CD14-positive monocyte (primary cell): ENCODE data around the gene MAGEB17. TPM values are rescaled to one million over a fixed set of nuclear protein-coding genes. Genes with fewer than 3 reads are reported as not detected.

Source experiments
- DNase-seq, 3 donors: peaks; one replicate each; pipeline ENCODE4 v3.0.0-alpha.2; 2011 to 2022
- H2AFZ ChIP-seq: 2 replicates; pipeline ENCODE4 v1.6.0; 2012; ENCODE audit warnings: mild to moderate bottlenecking, low read depth, low read length, inconsistent platforms; ENCODE audit not compliant: insufficient read depth, poor library complexity, severe bottlenecking
- H3K27ac ChIP-seq, 2 donors: 1 replicate in 1 of 2; 2 replicates in 1 of 2; pipeline ENCODE4 v1.5.1; 2012 to 2013; ENCODE audit warnings: low read length in 2 of 2, control low read depth in 1 of 2, inconsistent platforms in 1 of 2, low read depth in 1 of 2, mild to moderate bottlenecking in 1 of 2
- H3K27me3 ChIP-seq, 2 donors: one replicate each; pipeline versions ENCODE4 v1.6.0 to v1.6.1; 2011 to 2013; ENCODE audit warnings: low read length in 2 of 2; ENCODE audit not compliant: control insufficient read depth in 2 of 2, insufficient read depth in 2 of 2
- H3K36me3 ChIP-seq, 2 donors: replicated peaks in 1 of 2; 1 replicate in 1 of 2; 2 replicates in 1 of 2; pipeline versions ENCODE4 v1.5.1 to v1.6.1; 2012 to 2013; ENCODE audit warnings: low read length in 2 of 2, control low read depth in 1 of 2, inconsistent platforms in 1 of 2, mild to moderate bottlenecking in 1 of 2; ENCODE audit not compliant: insufficient read depth in 2 of 2, control insufficient read depth in 1 of 2
- H3K4me1 ChIP-seq, 2 donors: 1 replicate in 1 of 2; 2 replicates in 1 of 2; pipeline versions ENCODE4 v1.5.1 to v1.6.1; 2012 to 2013; ENCODE audit warnings: low read length in 2 of 2, control low read depth in 1 of 2, inconsistent platforms in 1 of 2, mild to moderate bottlenecking in 1 of 2, moderate library complexity in 1 of 2; ENCODE audit not compliant: insufficient read depth in 2 of 2, control insufficient read depth in 1 of 2
- H3K4me2 ChIP-seq: replicated peaks from 2 replicates; pipeline ENCODE3; 2012; ENCODE audit warnings: low read length, moderate library complexity, mild to moderate bottlenecking; ENCODE audit not compliant: poor library complexity, severe bottlenecking; ENCODE audit errors: extremely low read depth
- H3K4me3 ChIP-seq, 3 experiments: fragments of 200-600 bp in 1 of 3; sonication (generic) in 1 of 3; replicated peaks in 1 of 3; 1 replicate in 2 of 3; 2 replicates in 1 of 3; pipeline ENCODE4 v1.5.1; 2011 to 2013; ENCODE audit warnings: low read length in 3 of 3, mild to moderate bottlenecking in 3 of 3, control low read depth in 2 of 3, low read depth in 2 of 3, inconsistent platforms in 1 of 3, moderate library complexity in 1 of 3
- H3K79me2 ChIP-seq: 2 replicates; pipeline ENCODE4 v1.6.0; 2012; ENCODE audit warnings: mild to moderate bottlenecking, control low read depth, inconsistent platforms, low read length, moderate library complexity; ENCODE audit not compliant: insufficient read depth
- H3K9ac ChIP-seq: 2 replicates; pipeline ENCODE4 v1.6.0; 2017; ENCODE audit warnings: low read length, mild to moderate bottlenecking; ENCODE audit not compliant: insufficient read depth, poor library complexity, severe bottlenecking
- H3K9me3 ChIP-seq, 2 donors: replicated peaks in 1 of 2; 1 replicate in 1 of 2; 2 replicates in 1 of 2; pipeline versions ENCODE4 v1.5.1 to v1.6.1; 2012 to 2013; ENCODE audit warnings: low read length in 2 of 2, control low read depth in 1 of 2; ENCODE audit not compliant: control insufficient read depth in 1 of 2, insufficient read depth in 1 of 2
- H4K20me1 ChIP-seq: 2 replicates; pipeline ENCODE4 v1.6.0; 2012; ENCODE audit warnings: mild to moderate bottlenecking, low read length, control low read depth, moderate library complexity; ENCODE audit not compliant: insufficient read depth
- H3K27ac Mint-ChIP-seq, 7 donors: one replicate each; pipeline ENCODE4 v1.8.0; 2020; ENCODE audit warnings: mild to moderate bottlenecking in 7 of 7, mixed read lengths in 7 of 7, moderate library complexity in 6 of 7, inconsistent platforms in 2 of 7
- H3K27me3 Mint-ChIP-seq, 3 donors: one replicate each; pipeline ENCODE4 v1.8.0; 2021 to 2022; ENCODE audit warnings: low read depth in 3 of 3, mild to moderate bottlenecking in 3 of 3, mixed read lengths in 3 of 3, moderate library complexity in 3 of 3, inconsistent platforms in 1 of 3
- H3K36me3 Mint-ChIP-seq, 2 donors: one replicate each; pipeline ENCODE4 v1.8.0; 2020; ENCODE audit warnings: mixed read lengths in 2 of 2, inconsistent platforms in 1 of 2, mild to moderate bottlenecking in 1 of 2
- H3K4me1 Mint-ChIP-seq: one replicate; pipeline ENCODE4 v1.8.0; 2020; ENCODE audit warnings: mild to moderate bottlenecking, mixed read lengths
- H3K4me3 Mint-ChIP-seq, 2 donors: one replicate each; pipeline ENCODE4 v1.8.0; 2020; ENCODE audit warnings: mild to moderate bottlenecking in 2 of 2, mixed read lengths in 2 of 2, moderate library complexity in 1 of 2
- H3K9me3 Mint-ChIP-seq, 7 donors: one replicate each; pipeline ENCODE4 v1.8.0; 2020 to 2022; ENCODE audit warnings: mixed read lengths in 7 of 7, mild to moderate bottlenecking in 6 of 7, moderate library complexity in 6 of 7, inconsistent platforms in 2 of 7
- WGBS: methylation state at CpG from one replicate; pipeline ENCODE4 v1.1.5; 2013; ENCODE audit warnings: missing lambda C conversion rate; ENCODE audit not compliant: insufficient coverage; 5-methylcytosine and 5-hydroxymethylcytosine counted together
- intact Hi-C, 2 donors: fragments of 100-400 bp; cut with micrococcal nuclease; formaldehyde crosslinking; loops; one replicate each; pipeline versions ENCODE4 v1.15.0 to v1.15.1; 2023
- polyA plus RNA-seq, 3 donors: library from polyadenylated mRNA; depleted of rRNA in 1 of 3; unstranded in 2 of 3; stranded (reverse) in 1 of 3; fragments of 300-500 nt in 2 of 3; fragments of >200 nt in 1 of 3; fragmentation: Illumina TruSeq in 2 of 3; gene quantifications; 1 replicate in 2 of 3; 2 replicates in 1 of 3; pipeline ENCODE4 v1.2.3, GENCODE V29; 2012 to 2021
- TF ChIP-seq, protein P1 (sequence below): fragments of 200-600 bp; IDR thresholded peaks from one replicate; pipeline ENCODE4 v1.8.0; 2022; ENCODE audit warnings: antibody characterized with exemption, mild to moderate bottlenecking

The MAGEB17 gene
- polyA plus RNA-seq, 3 donors: 0.13 TPM; not detected in 2

DNA sequence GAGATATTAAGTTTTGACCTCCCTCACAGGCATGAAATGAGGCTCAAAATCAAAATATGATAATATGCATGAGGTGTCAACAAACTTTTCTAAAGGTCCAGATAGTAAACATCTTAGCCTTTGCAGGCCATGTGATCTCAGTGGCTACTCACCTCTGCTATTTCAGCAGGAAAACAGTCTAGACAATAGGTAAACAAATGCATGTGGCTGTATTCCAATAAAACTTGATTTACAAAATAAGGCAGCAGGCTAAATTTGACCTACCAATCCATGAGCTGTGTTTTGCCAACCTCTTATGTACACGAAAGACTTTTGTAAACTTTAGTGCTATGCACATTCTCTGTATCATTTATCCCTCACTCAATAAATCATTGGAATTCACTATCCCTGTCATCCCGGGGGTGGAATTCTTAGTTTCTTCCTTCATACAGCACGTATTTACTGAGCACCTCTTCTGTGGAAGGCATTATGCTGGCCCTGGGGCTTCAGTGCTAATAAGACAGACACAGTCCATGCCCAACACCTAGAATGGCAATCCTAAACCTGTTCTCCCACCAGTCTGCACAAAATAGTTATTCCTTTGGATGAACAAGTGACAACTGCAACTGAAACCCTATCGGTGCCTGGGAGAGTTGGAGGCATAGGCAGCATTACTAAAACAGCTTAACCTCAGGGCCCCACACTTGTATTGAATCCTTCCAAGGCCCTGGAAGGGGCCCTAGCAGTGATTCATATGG, 19.9 kb downstream of the MAGEB17 start:
- Histone ChIP-seq H4K20me1 (no peaks in the 10 kb centered on the region), H3K4me2 (no peak overlapping the region), H3K36me3 (no peaks in the 10 kb centered on the region), H3K9ac (no peak overlapping the region), H3K4me1 (peaks cover 15 to 16% of the 10 kb centered on the region in 2 donors), H3K4me3 (no peak overlapping the region), H3K27ac (no peak overlapping the region), H3K9me3 (no peaks in the 10 kb centered on the region), H2AFZ (no peak overlapping the region), H3K79me2 (no peaks in the 10 kb centered on the region), H3K27me3 (peaks cover 0 to 37% of the 10 kb centered on the region in 2 donors)
- peaks cover 2 to 30% (median 3%) of the 10 kb centered on the region in 3 donors for H3K27me3 Mint-ChIP-seq
- intact Hi-C loops: no loop called here
- H3K4me3 Mint-ChIP-seq: no peak overlapping the region
- no CpG with 5 or more reads among the region's 4 CpGs for WGBS
- peaks cover 0 to 12% (median 4%) of the 10 kb centered on the region in 7 donors for H3K9me3 Mint-ChIP-seq
- DNase-seq: no peak
- H3K36me3 Mint-ChIP-seq: peaks cover 0 to 3% of the 10 kb centered on the region in 2 donors
- TF ChIP-seq, protein P1, sequence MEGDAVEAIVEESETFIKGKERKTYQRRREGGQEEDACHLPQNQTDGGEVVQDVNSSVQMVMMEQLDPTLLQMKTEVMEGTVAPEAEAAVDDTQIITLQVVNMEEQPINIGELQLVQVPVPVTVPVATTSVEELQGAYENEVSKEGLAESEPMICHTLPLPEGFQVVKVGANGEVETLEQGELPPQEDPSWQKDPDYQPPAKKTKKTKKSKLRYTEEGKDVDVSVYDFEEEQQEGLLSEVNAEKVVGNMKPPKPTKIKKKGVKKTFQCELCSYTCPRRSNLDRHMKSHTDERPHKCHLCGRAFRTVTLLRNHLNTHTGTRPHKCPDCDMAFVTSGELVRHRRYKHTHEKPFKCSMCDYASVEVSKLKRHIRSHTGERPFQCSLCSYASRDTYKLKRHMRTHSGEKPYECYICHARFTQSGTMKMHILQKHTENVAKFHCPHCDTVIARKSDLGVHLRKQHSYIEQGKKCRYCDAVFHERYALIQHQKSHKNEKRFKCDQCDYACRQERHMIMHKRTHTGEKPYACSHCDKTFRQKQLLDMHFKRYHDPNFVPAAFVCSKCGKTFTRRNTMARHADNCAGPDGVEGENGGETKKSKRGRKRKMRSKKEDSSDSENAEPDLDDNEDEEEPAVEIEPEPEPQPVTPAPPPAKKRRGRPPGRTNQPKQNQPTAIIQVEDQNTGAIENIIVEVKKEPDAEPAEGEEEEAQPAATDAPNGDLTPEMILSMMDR: no peak
- peaks cover 11% of the 10 kb centered on the region for H3K4me1 Mint-ChIP-seq
- no peak overlapping the region for H3K27ac Mint-ChIP-seq

GRCh38 chrX:16188687-16189086, 21.4 kb downstream of the MAGEB17 start:
- DNase-seq: no peak
- TF ChIP-seq, protein P1: no peak
- H3K36me3 ChIP-seq: no peaks in the 10 kb centered on the region
- peaks cover 0 to 3% of the 10 kb centered on the region in 2 donors for H3K36me3 Mint-ChIP-seq
- H3K4me1 ChIP-seq: peaks cover 15 to 16% of the 10 kb centered on the region in 2 donors
- peaks cover 0 to 7% (median 0%) of the 10 kb centered on the region in 7 donors for H3K9me3 Mint-ChIP-seq
- no peak overlapping the region for H3K4me3 ChIP-seq
- WGBS: no CpG with 5 or more reads among the region's 1 CpG
- peaks cover 0 to 32% (median 3%) of the 10 kb centered on the region in 3 donors for H3K27me3 Mint-ChIP-seq
- intact Hi-C loops: no loop called here
- no peaks in the 10 kb centered on the region for H4K20me1 ChIP-seq
- H3K27ac ChIP-seq: no peak overlapping the region
- no peak overlapping the region for H3K4me3 Mint-ChIP-seq
- no peak overlapping the region for H3K4me2 ChIP-seq
- H3K79me2 ChIP-seq: no peaks in the 10 kb centered on the region
- no peak overlapping the region for H3K27ac Mint-ChIP-seq
- H3K4me1 Mint-ChIP-seq: peaks cover 11% of the 10 kb centered on the region
- no peak overlapping the region for H3K9ac ChIP-seq
- no peaks in the 10 kb centered on the region for H3K9me3 ChIP-seq
- no peak overlapping the region for H2AFZ ChIP-seq
- peaks cover 0 to 45% of the 10 kb centered on the region in 2 donors for H3K27me3 ChIP-seq
